HG03439 (cell line): ENCODE results near the gene CSF1R.

Experiments
- ATAC-seq: cut with Tn5 transposase; IDR thresholded peaks from one replicate; pipeline ENCODE4 v1.9.1; 2021; ENCODE audit warnings: mild to moderate bottlenecking, moderate library complexity; ENCODE audit not compliant: unreplicated experiment

The CSF1R gene

GRCh38 chr5:150073086-150073625 lies 13.2 kb downstream of the CSF1R start:
- no peak for ATAC-seq

- no peak for ATAC-seq
These were observed 15.5 kb downstream of the CSF1R start for GRCh38 chr5:150070821-150071220.

GRCh38 chr5:150069672-150070627 lies 16.4 kb downstream of the CSF1R start:
- ATAC-seq, result no peak

- ATAC-seq, result no peak
These were observed 17.3 kb downstream of the CSF1R start for GRCh38 chr5:150068961-150069645.

DNA sequence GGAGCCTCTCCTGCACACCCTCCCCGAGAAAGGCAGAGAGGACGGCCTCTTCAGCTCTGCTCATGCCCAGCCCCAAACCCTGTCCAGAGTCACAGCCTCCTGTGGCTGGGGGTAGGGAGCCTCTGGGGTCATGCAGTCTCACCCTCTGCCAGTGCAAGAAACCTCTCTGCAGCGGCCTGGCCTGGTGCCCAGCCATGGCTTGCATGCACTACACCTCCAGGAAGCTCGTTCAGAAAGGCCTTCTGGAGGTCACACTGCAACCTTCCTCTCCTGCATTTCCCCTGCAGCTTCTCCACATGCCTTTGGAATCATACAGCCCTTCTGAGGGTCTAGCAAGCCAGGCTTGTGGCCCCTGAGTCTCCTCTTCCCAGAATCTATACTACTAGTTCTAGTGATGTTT lies 17.9 kb downstream of the CSF1R start:
- ATAC-seq, result no peak

DNA sequence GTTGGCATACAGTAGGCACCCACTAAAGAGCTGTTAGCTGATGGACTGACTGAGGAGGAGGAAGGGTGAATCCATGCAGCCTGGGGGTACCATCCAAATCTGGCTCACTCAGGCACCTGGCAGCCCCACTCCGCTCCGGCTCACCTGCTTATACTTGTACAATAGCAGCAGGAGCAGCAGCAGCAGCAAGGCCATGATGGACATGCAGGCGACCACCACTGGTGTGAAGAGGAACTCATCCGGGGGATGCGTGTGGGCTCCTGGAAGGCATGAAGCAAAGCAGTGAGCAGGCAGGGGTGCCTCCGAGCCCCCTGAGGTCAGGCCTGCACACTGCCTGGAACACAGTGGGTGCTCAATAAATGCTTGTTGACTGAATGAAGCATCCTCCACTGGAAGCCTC lies 18.3 kb downstream of the CSF1R start:
- ATAC-seq, result no peak

DNA sequence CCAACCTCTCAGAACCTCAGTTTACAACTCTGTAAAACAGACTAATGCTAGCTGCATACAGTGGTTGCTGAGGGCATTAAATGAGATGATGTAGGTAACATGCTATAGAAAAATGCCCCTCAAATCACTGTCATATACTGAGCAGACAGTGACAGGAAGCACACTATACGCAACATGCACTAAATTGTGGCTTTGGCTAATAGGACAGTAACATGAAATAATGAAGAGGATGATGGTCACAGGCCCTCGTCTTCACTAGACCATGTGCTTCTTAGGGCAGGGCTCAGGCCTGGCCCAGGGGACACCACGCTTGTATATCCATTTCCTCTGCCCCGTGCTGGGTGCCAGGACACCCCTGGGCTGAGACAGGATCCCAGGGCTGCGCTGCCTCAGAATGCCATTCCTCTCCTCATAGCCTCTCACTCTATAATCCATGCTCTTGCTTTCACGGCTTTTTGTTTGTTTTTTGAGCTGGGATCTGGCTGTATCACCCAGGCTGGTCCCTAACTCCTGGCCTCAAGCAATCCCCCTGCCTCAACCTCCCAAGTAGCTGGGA lies 18.9 kb downstream of the CSF1R start:
- ATAC-seq, result no peak

- no peak for ATAC-seq
These were observed 19.4 kb downstream of the CSF1R start for GRCh38 chr5:150066901-150067396.

GRCh38 chr5:150066436-150066835 lies 19.9 kb downstream of the CSF1R start:
- no peak for ATAC-seq

GRCh38 chr5:150065886-150066285 lies 20.5 kb downstream of the CSF1R start:
- no peak for ATAC-seq

GRCh38 chr5:150065346-150065745 lies 21.0 kb downstream of the CSF1R start:
- ATAC-seq, result no peak

DNA sequence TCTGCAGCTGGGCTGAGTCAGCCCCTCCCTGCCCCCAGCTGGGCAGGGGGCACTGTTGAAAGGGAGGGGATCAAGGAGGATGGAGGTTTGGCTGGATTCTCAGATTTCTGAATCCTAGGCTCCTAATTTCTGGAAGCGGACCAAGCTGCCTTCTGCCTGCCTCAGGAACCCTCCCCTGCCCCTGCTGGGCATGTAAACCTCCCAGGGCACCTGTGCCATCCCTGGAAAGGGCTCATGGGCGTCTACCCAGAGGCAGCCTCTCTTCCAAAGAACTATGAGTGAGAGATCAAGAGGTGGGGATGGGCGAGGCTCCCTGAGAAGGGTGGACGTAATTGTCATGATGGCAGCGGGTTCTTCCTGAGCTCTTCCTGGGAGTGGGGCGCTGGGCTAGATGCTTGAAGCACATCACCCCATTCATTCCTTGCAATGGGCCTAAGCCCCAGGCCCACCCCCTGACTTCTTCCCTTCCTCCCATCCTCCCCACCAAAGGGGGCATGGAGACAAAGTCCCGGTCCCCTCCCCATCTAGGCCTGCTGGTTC lies 21.6 kb downstream of the CSF1R start:
- no peak for ATAC-seq

- no peak for ATAC-seq
These were observed 22.7 kb downstream of the CSF1R start for GRCh38 chr5:150063638-150064037.

DNA sequence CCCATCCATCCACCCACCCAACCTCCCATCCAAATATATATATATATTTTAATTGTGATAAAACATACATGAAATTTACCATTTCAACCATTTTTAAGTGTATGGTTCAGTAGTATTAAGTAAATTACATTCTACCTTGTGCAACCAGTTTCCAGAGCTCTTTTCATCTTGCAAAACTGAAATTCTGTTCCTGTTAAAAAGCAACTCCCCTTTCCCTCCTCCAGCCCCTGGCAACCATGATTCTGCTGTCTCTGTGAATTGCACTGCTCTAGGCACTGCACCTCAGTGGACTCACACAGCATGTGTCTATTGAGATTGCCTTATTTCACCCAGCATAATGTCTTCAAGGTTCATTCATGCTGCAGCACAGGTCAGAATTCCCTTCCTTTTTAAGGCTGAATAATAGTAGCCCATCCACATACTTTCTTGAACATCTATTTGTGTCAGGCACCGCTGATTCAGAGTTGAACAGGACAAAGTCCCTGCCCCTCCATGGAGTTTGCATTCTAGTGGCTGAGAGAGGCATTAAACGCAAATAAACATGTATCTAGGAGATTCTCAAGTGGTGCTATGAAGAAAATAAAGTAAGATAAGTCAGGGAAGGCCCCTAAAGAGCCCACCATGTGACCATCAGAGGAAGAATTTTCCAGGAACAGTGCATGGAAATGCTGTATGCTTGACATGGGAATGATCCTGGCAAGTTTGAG lies 24.0 kb downstream of the CSF1R start:
- ATAC-seq, result no peak

DNA sequence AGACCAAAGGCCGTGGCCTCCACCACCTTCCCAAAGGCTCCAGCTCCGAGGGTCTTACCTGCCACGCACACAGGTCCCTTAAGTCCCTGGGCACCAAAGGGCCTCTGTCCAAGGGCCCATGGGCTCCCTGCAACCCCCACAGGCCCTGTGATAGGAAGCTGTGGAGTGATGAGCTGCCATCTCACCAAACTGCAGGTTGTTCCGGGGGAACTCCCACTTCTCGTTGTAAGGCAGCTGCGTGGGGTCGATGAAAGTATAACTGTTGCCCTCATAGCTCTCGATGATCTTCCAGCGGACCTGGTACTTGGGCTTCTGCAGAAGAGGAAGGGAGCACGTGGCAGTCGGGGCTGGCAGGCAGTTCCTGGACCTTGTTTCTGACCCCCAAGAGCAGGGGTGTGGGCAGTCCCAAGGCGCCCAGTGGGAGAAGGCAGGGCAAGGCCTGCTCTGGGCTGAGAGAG lies 24.8 kb downstream of the CSF1R start:
- ATAC-seq, result no peak

DNA sequence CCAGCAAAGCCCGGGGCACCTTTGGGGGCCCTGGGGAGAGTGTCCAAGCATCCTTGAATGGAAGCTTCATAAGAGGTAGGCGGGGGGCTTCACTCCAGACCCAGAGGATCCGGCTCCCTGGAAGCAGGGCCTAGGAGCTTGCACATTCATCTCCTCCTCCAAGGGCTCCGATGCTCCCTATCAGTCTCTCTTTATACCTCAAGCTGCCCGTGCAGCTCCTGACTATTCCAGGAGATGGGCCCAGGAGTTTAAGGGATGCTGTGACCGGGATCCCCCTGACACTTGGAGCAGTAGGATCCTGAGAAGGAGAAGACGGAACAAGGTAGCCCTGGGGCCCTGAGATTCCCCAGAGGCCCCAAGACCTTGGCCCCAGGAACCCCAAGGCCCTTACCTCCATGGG lies 25.9 kb downstream of the CSF1R start:
- ATAC-seq, result no peak

DNA sequence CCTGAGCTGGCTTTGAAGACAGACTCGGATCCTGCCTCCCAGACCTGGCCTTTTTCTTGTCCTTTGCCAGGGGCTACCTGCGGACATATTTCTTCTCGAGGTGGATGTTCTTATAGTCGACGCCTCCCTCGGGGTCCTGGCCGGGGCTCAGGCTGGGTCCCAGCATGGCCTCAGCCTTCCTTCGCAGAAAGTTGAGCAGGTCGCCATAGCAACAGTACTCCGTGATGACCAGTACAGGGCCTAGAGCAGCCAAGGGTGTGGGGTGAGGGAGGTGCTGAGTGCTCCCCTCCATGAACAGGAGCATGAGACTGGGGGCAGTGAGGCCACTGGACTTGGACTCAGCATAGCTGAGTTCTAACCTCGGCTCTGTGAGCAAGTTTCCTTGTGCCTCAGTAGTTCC lies 26.7 kb downstream of the CSF1R start:
- ATAC-seq, result no peak

DNA sequence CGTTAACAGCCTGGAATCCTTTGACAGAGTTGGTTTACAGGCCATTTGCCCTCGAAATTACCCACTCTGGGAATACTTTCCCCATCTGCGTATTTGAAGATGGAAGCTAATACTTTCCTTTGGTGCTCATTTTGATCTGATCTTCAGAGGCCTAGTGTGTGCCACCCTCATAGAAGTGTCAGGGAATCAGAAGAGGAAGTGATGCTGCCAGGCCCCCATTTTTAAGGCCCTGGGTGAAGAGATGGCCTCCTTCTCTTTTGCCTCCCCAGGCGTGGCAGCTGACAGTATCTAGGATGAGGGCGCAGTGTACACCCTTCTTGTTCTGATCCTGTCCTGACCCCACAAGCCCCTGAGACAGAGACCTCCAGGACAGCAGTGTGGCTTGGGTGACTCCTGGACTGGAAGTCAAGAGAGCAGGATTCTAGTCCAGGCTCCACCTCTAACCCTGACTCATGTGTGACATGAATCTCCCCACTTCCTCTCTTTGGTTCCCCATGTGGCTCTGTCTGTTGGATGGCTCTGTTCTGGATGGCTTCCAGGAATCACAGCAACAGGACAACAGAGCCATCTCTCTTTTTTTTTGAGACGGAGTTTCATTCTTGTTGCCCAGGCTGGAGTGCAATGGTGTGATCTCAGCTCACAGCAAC lies 27.8 kb downstream of the CSF1R start:
- ATAC-seq, result no peak

GRCh38 chr5:150057996-150058395 lies 28.4 kb downstream of the CSF1R start:
- ATAC-seq, result no peak

- ATAC-seq, result no peak
These were observed 28.8 kb downstream of the CSF1R start for GRCh38 chr5:150057511-150057910.
